Thoracic aorta (tissue), 2 donors: ENCODE results near the gene KXD1. TPM values are rescaled to one million over a fixed set of nuclear protein-coding genes. Genes with fewer than 3 reads are reported as not detected.

Experiments used
- ATAC-seq: fragments of 150-250 bp; one replicate; pipeline ENCODE4 v1.8.0; 2017; ENCODE audit warnings: low read depth; ENCODE audit not compliant: insufficient number of reproducible peaks, low FRiP score
- DNase-seq: peaks from one replicate; pipeline ENCODE4 v3.0.0-alpha.2; 2020; ENCODE audit warnings: low spot score
- H3K27ac ChIP-seq, 2 donors: fragments of 200-600 bp; sonication (generic); 1 replicate in 1 of 2; 2 replicates in 1 of 2; pipeline ENCODE4 v1.5.1; 2016; ENCODE audit warnings: mild to moderate bottlenecking in 2 of 2, moderate library complexity in 2 of 2
- H3K27me3 ChIP-seq: fragments of 200-600 bp; sonication (generic); replicated peaks from 2 replicates; pipeline ENCODE4 v1.6.0; 2016; ENCODE audit warnings: mild to moderate bottlenecking; ENCODE audit not compliant: insufficient read depth
- H3K36me3 ChIP-seq: fragments of 200-600 bp; sonication (generic); one replicate; pipeline ENCODE4 v1.5.1; 2016
- H3K4me1 ChIP-seq, 2 donors: fragments of 200-600 bp; sonication (generic); 1 replicate in 1 of 2; 2 replicates in 1 of 2; pipeline versions ENCODE4 v1.5.1 to v1.6.0; 2016; ENCODE audit warnings: low read depth in 2 of 2, mild to moderate bottlenecking in 1 of 2; ENCODE audit not compliant: control insufficient read depth in 1 of 2
- H3K4me3 ChIP-seq: fragments of 200-600 bp; sonication (generic); 2 replicates; pipeline ENCODE4 v1.5.1; 2016; ENCODE audit warnings: mild to moderate bottlenecking
- H3K9me3 ChIP-seq: fragments of 200-600 bp; sonication (generic); 2 replicates; pipeline ENCODE4 v1.5.1; 2016
- CTCF ChIP-seq: fragments of 200-600 bp; sonication (generic); IDR thresholded peaks from one replicate; pipeline ENCODE4 v1.5.1; 2019; ENCODE audit warnings: antibody characterized with exemption
- total RNA-seq, 2 donors: library from RNA; depleted of rRNA; stranded (reverse); fragments of >200 nt; gene quantifications; one replicate each; pipeline versions ENCODE4 v1.1.0 to v1.2.3, GENCODE V29; 2016

Gene KXD1
- total RNA-seq, 2 donors from 2014 or later, result 99.6 to 174 TPM

- peak overlapping the region; percentile 20 for H3K4me3 ChIP-seq
- no peak for TF ChIP-seq CTCF
- H3K27ac ChIP-seq, result no peak overlapping the region
- peaks cover 24% of the 10 kb centered on the region for H3K27me3 ChIP-seq
- ATAC-seq (no peak), DNase-seq (no peak)
- peaks cover 4 to 37% of the 10 kb centered on the region in 2 donors for H3K4me1 ChIP-seq
- H3K9me3 ChIP-seq, result no peaks in the 10 kb centered on the region
- no peaks in the 10 kb centered on the region for H3K36me3 ChIP-seq
These were observed 46.5 kb downstream of the KXD1 start for GRCh38 chr19:18603958-18604819.

DNA sequence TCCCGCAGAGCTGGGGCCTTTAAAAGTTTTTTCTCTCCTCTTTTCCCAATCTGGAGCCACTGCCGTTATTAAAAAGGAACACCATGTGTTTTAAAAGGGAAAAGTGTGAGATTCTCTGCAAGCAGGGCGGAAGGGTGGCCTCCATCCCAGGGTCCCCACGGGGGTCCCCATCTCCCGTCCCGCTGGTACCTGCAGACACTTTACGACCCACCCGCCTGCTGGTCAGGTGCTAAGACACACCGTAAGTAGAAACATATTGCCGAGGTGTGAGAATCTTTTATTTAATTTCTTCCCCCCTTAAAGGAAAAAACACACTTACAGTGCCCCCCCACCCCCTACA lies 47.1 kb downstream of the KXD1 start:
- H3K9me3 ChIP-seq, result no peaks in the 10 kb centered on the region
- peaks cover 30% of the 10 kb centered on the region for H3K27me3 ChIP-seq
- H3K4me3 ChIP-seq, result peak overlapping the region; percentile 56
- TF ChIP-seq CTCF, result no peak
- DNase-seq, result no peak
- no peaks in the 10 kb centered on the region for H3K36me3 ChIP-seq
- no peak overlapping the region for H3K27ac ChIP-seq
- peaks cover 4 to 37% of the 10 kb centered on the region in 2 donors for H3K4me1 ChIP-seq
- ATAC-seq, result no peak

- Histone ChIP-seq H3K36me3 (no peaks in the 10 kb centered on the region), H3K4me1 (peaks cover 4 to 37% of the 10 kb centered on the region in 2 donors), H3K4me3 (peak overlapping the region; percentile 56), H3K27me3 (peaks cover 34% of the 10 kb centered on the region), H3K27ac (no peak overlapping the region), H3K9me3 (no peaks in the 10 kb centered on the region)
- no peak for ATAC-seq
- DNase-seq, result no peak
- TF ChIP-seq CTCF, result no peak
These were observed 47.5 kb downstream of the KXD1 start for GRCh38 chr19:18605196-18605545.

DNA sequence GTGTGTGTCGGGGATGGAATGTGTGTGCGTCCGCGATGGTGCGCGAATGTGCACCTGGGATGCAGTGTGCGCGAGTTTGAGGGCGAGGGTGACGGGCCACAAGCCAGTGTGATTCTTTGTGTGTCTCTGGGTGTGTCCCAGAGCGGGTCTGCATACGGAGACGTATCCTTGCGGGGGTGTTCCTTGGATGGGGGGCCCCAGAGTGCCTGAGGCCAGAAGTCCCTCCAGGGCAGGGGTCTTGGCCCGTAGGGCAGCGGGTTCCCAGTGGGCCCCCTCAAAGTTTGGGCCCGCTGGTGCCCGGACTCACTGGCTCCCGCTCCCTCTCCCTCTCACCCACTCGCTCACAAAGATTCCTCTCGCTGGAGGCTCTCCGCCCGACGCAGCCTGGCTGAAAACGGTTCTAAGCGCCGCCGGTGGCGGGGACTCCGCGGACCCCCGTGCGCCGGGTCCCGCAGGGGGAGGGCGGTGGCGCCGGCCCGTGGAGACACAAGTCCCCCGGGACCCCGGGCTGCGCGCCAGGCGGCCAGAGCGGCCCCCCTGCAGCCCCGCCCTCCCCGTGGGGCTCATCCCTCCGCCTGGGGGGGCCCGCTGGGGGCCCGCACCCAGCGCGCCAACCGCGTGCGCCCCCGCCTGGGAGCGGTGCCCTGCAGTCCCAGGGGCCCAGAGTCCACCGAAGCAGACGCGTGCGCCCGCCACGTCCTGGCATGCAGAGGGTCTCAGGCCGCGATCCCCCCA lies 48.0 kb downstream of the KXD1 start:
- Histone ChIP-seq H3K36me3 (no peaks in the 10 kb centered on the region), H3K4me3 (peak overlapping the region; percentile 56), H3K27ac (no peak overlapping the region), H3K9me3 (no peaks in the 10 kb centered on the region), H3K4me1 (peaks cover 4 to 37% of the 10 kb centered on the region in 2 donors), H3K27me3 (peaks cover 39% of the 10 kb centered on the region)
- DNase-seq (no peak), ATAC-seq (no peak)
- no peak for TF ChIP-seq CTCF
